ENCODE results near the gene COX18. TPM values are rescaled to one million over a fixed set of nuclear protein-coding genes. Genes with fewer than 3 reads are reported as not detected.

The COX18 gene
- total RNA-seq, 1 experiment from 2014 or later: 9.9 TPM

GRCh38 chr4:73013310-73013709 is 56.2 kb downstream of the COX18 start:
- Histone ChIP-seq H3K36me3 (ENCODE audit: control insufficient read depth, insufficient read depth, low read length) (no peaks in the 10 kb centered on the region), H3K9me3 (ENCODE audit: control insufficient read depth, insufficient read depth, low read depth, low read length) (no peaks in the 10 kb centered on the region), H3K4me3 (ENCODE audit: low read depth in 2 of 2, low read length in 2 of 2) (no peak overlapping the region), H3K4me1 (ENCODE audit: control insufficient read depth, insufficient read depth, low read length) (no peaks in the 10 kb centered on the region), H3K27me3 (ENCODE audit: control insufficient read depth, insufficient read depth, low read length) (no peaks in the 10 kb centered on the region), H3K27ac (ENCODE audit: low read length) (no peak overlapping the region)
- BruUV-seq (replicated peaks): no TSS peak
- DNase-seq (ENCODE audit: low read depth, low spot score): no peak
- no peak for ATAC-seq
- TF ChIP-seq REST (IDR thresholded peaks at IDR 0.05; ENCODE audit: insufficient read depth in 1 of 2, low read depth in 2 of 2, low read length in 1 of 2) (no peak), CTCF (IDR thresholded peaks at IDR 0.05) (no peak), SIN3A (IDR thresholded peaks at IDR 0.05; ENCODE audit: borderline replicate concordance, insufficient read depth, low read depth, low read length) (no peak), TCF7L2 (IDR thresholded peaks at IDR 0.05; ENCODE audit: low read depth, low read length) (no peak), POLR2AphosphoS5 (IDR thresholded peaks at IDR 0.05; ENCODE audit: low read depth, low read length) (no peak)
- ChIA-PET CTCF (no interaction called here), POLR2A (no interaction called here)
- intact Hi-C loops (cut with micrococcal nuclease; ENCODE audit: unreplicated experiment) (no loop called here), in situ Hi-C loops (cut with HindIII; ENCODE audit: low pct_unique_long_range_greater_than_20kb, low sequenced_read_pairs) (no loop called here)

GRCh38 chr4:73012673-73013072 is 56.8 kb downstream of the COX18 start:
- CTCF ChIA-PET: no interaction called here

More at GRCh38 chr4:73012673-73013072, 56.8 kb downstream of the COX18 start:
- H3K4me1 ChIP-seq (ENCODE audit: control insufficient read depth, insufficient read depth, low read length): no peaks in the 10 kb centered on the region
- intact Hi-C loops (cut with micrococcal nuclease; ENCODE audit: unreplicated experiment): no loop called here
- no peak overlapping the region for H3K27ac ChIP-seq (ENCODE audit: low read length)
- H3K4me3 ChIP-seq (ENCODE audit: low read depth in 2 of 2, low read length in 2 of 2): no peak overlapping the region
- no peaks in the 10 kb centered on the region for H3K36me3 ChIP-seq (ENCODE audit: control insufficient read depth, insufficient read depth, low read length)
- ATAC-seq: no peak
- in situ Hi-C loops (cut with HindIII; ENCODE audit: low pct_unique_long_range_greater_than_20kb, low sequenced_read_pairs): no loop called here
- no peak for TF ChIP-seq TCF7L2 (IDR thresholded peaks at IDR 0.05; ENCODE audit: low read depth, low read length)
- no peak for TF ChIP-seq REST (IDR thresholded peaks at IDR 0.05; ENCODE audit: insufficient read depth in 1 of 2, low read depth in 2 of 2, low read length in 1 of 2)
- TF ChIP-seq CTCF (IDR thresholded peaks at IDR 0.05): no peak
- TF ChIP-seq SIN3A (IDR thresholded peaks at IDR 0.05; ENCODE audit: borderline replicate concordance, insufficient read depth, low read depth, low read length): no peak
- no peak for TF ChIP-seq POLR2AphosphoS5 (IDR thresholded peaks at IDR 0.05; ENCODE audit: low read depth, low read length)
- no TSS peak for BruUV-seq (replicated peaks)
- no peak for DNase-seq (ENCODE audit: low read depth, low spot score)
- no peaks in the 10 kb centered on the region for H3K27me3 ChIP-seq (ENCODE audit: control insufficient read depth, insufficient read depth, low read length)
- POLR2A ChIA-PET: no interaction called here
- no peaks in the 10 kb centered on the region for H3K9me3 ChIP-seq (ENCODE audit: control insufficient read depth, insufficient read depth, low read depth, low read length)
